GM19238 (cell line): ENCODE results near the gene SHLD2.
"Not testable (repeated sequence)": the region's sequence is repeated elsewhere in the genome, so short reads cannot be mapped to it uniquely, and the experiment has no call there.

Experiments used
- DNase-seq: peaks from one replicate; pipeline ENCODE4 v3.0.0; 2011; ENCODE audit warnings: low spot score; ENCODE audit not compliant: insufficient read length

Gene SHLD2

GRCh38 chr10:87211848-87212247 lies 116.8 kb downstream of the SHLD2 start:
- DNase-seq = not testable (repeated sequence)

GRCh38 chr10:87213150-87213765 lies 118.3 kb downstream of the SHLD2 start:
- DNase-seq = not testable (repeated sequence)

GRCh38 chr10:87213806-87214205 lies 118.8 kb downstream of the SHLD2 start:
- DNase-seq = not testable (repeated sequence)

GRCh38 chr10:87216120-87216519 lies 121.1 kb downstream of the SHLD2 start:
- DNase-seq = not testable (repeated sequence)

GRCh38 chr10:87219370-87219769 lies 124.4 kb downstream of the SHLD2 start:
- not testable (repeated sequence) for DNase-seq

- not testable (repeated sequence) for DNase-seq
These were observed 127.8 kb downstream of the SHLD2 start for GRCh38 chr10:87222789-87223188.

GRCh38 chr10:87225148-87225547 lies 130.1 kb downstream of the SHLD2 start, which contains the start of gene NUTM2A:
TSS of gene NUTM2A (plus strand) at chr10:87225448. CDS start at chr10:87225831, 383 bp downstream.
- DNase-seq = not testable (repeated sequence)

GRCh38 chr10:87228247-87228646 lies 133.2 kb downstream of the SHLD2 start:
- DNase-seq = not testable (repeated sequence)

- not testable (repeated sequence) for DNase-seq
These were observed 134.2 kb downstream of the SHLD2 start for GRCh38 chr10:87229211-87229610.

- not testable (repeated sequence) for DNase-seq
These were observed 139.8 kb downstream of the SHLD2 start for GRCh38 chr10:87234854-87235253.

- DNase-seq = not testable (repeated sequence)
These were observed 142.2 kb downstream of the SHLD2 start for GRCh38 chr10:87237244-87237643.

GRCh38 chr10:87239346-87239808 lies 144.4 kb downstream of the SHLD2 start:
- not testable (repeated sequence) for DNase-seq
